ENCODE data around the gene CEP41. TPM values are rescaled to one million over a fixed set of nuclear protein-coding genes. Genes with fewer than 3 reads are reported as not detected.

The CEP41 gene
- polyA plus RNA-seq (10.1 to 21.5 TPM (median 13.4 TPM) in 3 replicates), polyA minus RNA-seq (4.9 to 8.7 TPM (median 8.7 TPM) in 3 replicates)
- 2.1 TPM for polyA plus RNA-seq (2011; ENCODE audit: low read depth)
- polyA plus RNA-seq (2011; cell fraction: cytosol; rRNA removed), result 6.8 and 8.6 TPM in 2 replicates
- 16.0 and 17.1 TPM in 2 replicates for polyA plus RNA-seq (2011; cell fraction: nucleus; rRNA removed)
- polyA plus RNA-seq (2012; ENCODE audit: low replicate concordance), result 4.4 and 9.6 TPM in 2 replicates
- polyA minus RNA-seq (2011; cell fraction: cytosol; rRNA and poly(A)+ RNA removed), result 8.6 TPM
- 6.3 and 15.1 TPM in 2 replicates for polyA minus RNA-seq (2011; cell fraction: nucleus; rRNA and poly(A)+ RNA removed)

GRCh38 chr7:130440527-130441365 lies at the start of gene CEP41:
Gene CEP41 (minus strand): TSS chr7:130441016. CDS start chr7:130440966, 50 bp downstream.
- no peaks in the 10 kb centered on the region for H4K20me1 ChIP-seq (ENCODE audit: control insufficient read depth, extremely low read depth, insufficient read depth, low read length)
- H3K4me1 ChIP-seq (ENCODE audit: control insufficient read depth, extremely low read depth, insufficient read depth, low read length), result peaks cover 15% of the 10 kb centered on the region
- FAIRE-seq (no peak), DNase-seq (ENCODE audit: low read depth, low spot score) (peak; percentile 57)
- H3K4me2 ChIP-seq (ENCODE audit: control insufficient read depth, extremely low read depth, insufficient read depth, low read depth, low read length), result peak within 1 kb of the TSS; percentile 75
- H3K36me3 ChIP-seq (ENCODE audit: control insufficient read depth in 2 of 2, extremely low read depth in 1 of 2, insufficient read depth in 2 of 2, low read length in 2 of 2), result no peaks in the 10 kb centered on the region
- no peak for TF ChIP-seq EZH2 (IDR thresholded peaks at IDR 0.05; ENCODE audit: low read length)
- TF ChIP-seq CTCF (optimal IDR thresholded peaks at IDR 0.05 in 1 of 3, IDR thresholded peaks at IDR 0.05 in 1 of 3, conservative IDR thresholded peaks at IDR 0.05 in 1 of 3; ENCODE audit: extremely low read depth in 1 of 3, insufficient read depth in 2 of 3, low read length in 3 of 3), result no peak
- H3K4me3 ChIP-seq (ENCODE audit: control insufficient read depth in 2 of 3, extremely low read depth in 1 of 3, insufficient read depth in 2 of 3, low read depth in 1 of 3, low read length in 3 of 3), result peak within 1 kb of the TSS; percentile 65 to 75 (median 73)
- peak within 1 kb of the TSS; percentile 79 for H3K27ac ChIP-seq (ENCODE audit: control insufficient read depth, insufficient read depth, low read length)
- H3K9me1 ChIP-seq (ENCODE audit: control insufficient read depth, extremely low read depth, insufficient read depth, low read length), result no peaks in the 10 kb centered on the region
- H3K9ac ChIP-seq (ENCODE audit: control insufficient read depth, extremely low read depth, insufficient read depth, low read length), result peak within 1 kb of the TSS; percentile 79
- H3K79me2 ChIP-seq (ENCODE audit: control insufficient read depth, insufficient read depth, low read length), result no peaks in the 10 kb centered on the region
- no peaks in the 10 kb centered on the region for H3K9me3 ChIP-seq (ENCODE audit: control insufficient read depth, low read depth, low read length)
- dilution Hi-C loops (cut with MboI; ENCODE audit: extremely low pct_ligation_motif_present, low sequenced_read_pairs), result no loop called here
- no peaks in the 10 kb centered on the region for H3K27me3 ChIP-seq (ENCODE audit: control insufficient read depth, extremely low read depth, insufficient read depth, low read length)
- H2AFZ ChIP-seq (ENCODE audit: control insufficient read depth, low read length), result peak within 1 kb of the TSS; percentile 92

- Histone ChIP-seq H3K36me3 (ENCODE audit: control insufficient read depth in 2 of 2, extremely low read depth in 1 of 2, insufficient read depth in 2 of 2, low read length in 2 of 2) (no peaks in the 10 kb centered on the region), H3K9me1 (ENCODE audit: control insufficient read depth, extremely low read depth, insufficient read depth, low read length) (no peaks in the 10 kb centered on the region), H3K27me3 (ENCODE audit: control insufficient read depth, extremely low read depth, insufficient read depth, low read length) (peaks cover 41% of the 10 kb centered on the region), H3K4me1 (ENCODE audit: control insufficient read depth, extremely low read depth, insufficient read depth, low read length) (peaks cover 18% of the 10 kb centered on the region), H3K4me2 (ENCODE audit: control insufficient read depth, extremely low read depth, insufficient read depth, low read depth, low read length) (no peak overlapping the region), H3K9me3 (ENCODE audit: control insufficient read depth, low read depth, low read length) (no peaks in the 10 kb centered on the region), H3K4me3 (ENCODE audit: control insufficient read depth in 2 of 3, extremely low read depth in 1 of 3, insufficient read depth in 2 of 3, low read depth in 1 of 3, low read length in 3 of 3) (no peak overlapping the region), H3K9ac (ENCODE audit: control insufficient read depth, extremely low read depth, insufficient read depth, low read length) (no peak overlapping the region), H2AFZ (ENCODE audit: control insufficient read depth, low read length) (no peak overlapping the region), H3K27ac (ENCODE audit: control insufficient read depth, insufficient read depth, low read length) (no peak overlapping the region), H4K20me1 (ENCODE audit: control insufficient read depth, extremely low read depth, insufficient read depth, low read length) (no peaks in the 10 kb centered on the region), H3K79me2 (ENCODE audit: control insufficient read depth, insufficient read depth, low read length) (no peaks in the 10 kb centered on the region)
- dilution Hi-C loops (cut with MboI; ENCODE audit: extremely low pct_ligation_motif_present, low sequenced_read_pairs), result no loop called here
- FAIRE-seq (no peak), DNase-seq (ENCODE audit: low read depth, low spot score) (no peak)
- TF ChIP-seq CTCF (optimal IDR thresholded peaks at IDR 0.05 in 1 of 3, IDR thresholded peaks at IDR 0.05 in 1 of 3, conservative IDR thresholded peaks at IDR 0.05 in 1 of 3; ENCODE audit: extremely low read depth in 1 of 3, insufficient read depth in 2 of 3, low read length in 3 of 3), result no peak
- no peak for TF ChIP-seq EZH2 (IDR thresholded peaks at IDR 0.05; ENCODE audit: low read length)
Observed at GRCh38 chr7:130490311-130490791, 49.5 kb upstream of the CEP41 start.
